Liver (tissue), 3 donors: ENCODE results near the gene ZXDA.

Experiments used
- CTCF ChIP-seq: fragments of 150-350 bp; IDR thresholded peaks from 2 replicates; pipeline ENCODE4 v1.5.1; 2017; ENCODE audit warnings: improper control_type of control experiment, low read depth, low read length; ENCODE audit not compliant: missing input control
- EGR1 ChIP-seq, 2 donors: IDR thresholded peaks; 2 replicates each; pipeline ENCODE4 v1.6.1; 2016 to 2018; ENCODE audit warnings: antibody characterized with exemption in 2 of 2, low read depth in 2 of 2
- RAD21 ChIP-seq, 2 donors: IDR thresholded peaks; 2 replicates each; pipeline ENCODE4 v1.6.1; 2016; ENCODE audit warnings: antibody characterized with exemption in 2 of 2, mild to moderate bottlenecking in 2 of 2
- SP1 ChIP-seq: IDR thresholded peaks from 2 replicates; pipeline ENCODE4 v1.6.1; 2018; ENCODE audit warnings: antibody characterized with exemption, mild to moderate bottlenecking
- donor health status: healthy.
- donor health status: healthy.

GRCh38 chrX:57925806-57926205 is 15.5 kb upstream of the ZXDA start:
- TF ChIP-seq CTCF = no peak
- TF ChIP-seq EGR1 (IDR thresholded peaks at IDR 0.05; ENCODE audit: low read depth in 2 of 2) = no peak
- no peak for TF ChIP-seq SP1
- TF ChIP-seq RAD21 (IDR thresholded peaks at IDR 0.05) = no peak
